PFSK-1 (cell line): Measurements from ENCODE around the gene OCEL1.

ENCODE experiments used
- FOXP2 ChIP-seq: optimal IDR thresholded peaks from 2 replicates; pipeline ENCODE3; 2011; ENCODE audit warnings: borderline replicate concordance, control low read depth, inconsistent platforms; ENCODE audit not compliant: insufficient read depth; ENCODE audit errors: extremely low read length, extremely low read depth
- POLR2AphosphoS5 ChIP-seq: IDR thresholded peaks from 2 replicates; pipeline ENCODE4 v1.6.1; 2012; ENCODE audit warnings: low read depth, mild to moderate bottlenecking, control low read depth, low read length, moderate library complexity
- REST ChIP-seq, 2 experiments: IDR thresholded peaks; 2 replicates each; pipeline versions ENCODE4 v1.6.1 to v1.8.0; 2011 to 2012; ENCODE audit warnings: low read depth in 2 of 2, low read length in 2 of 2, control low read depth in 1 of 2, inconsistent platforms in 1 of 2, mild to moderate bottlenecking in 1 of 2, moderate library complexity in 1 of 2; ENCODE audit not compliant: insufficient read depth in 1 of 2
- SIN3A ChIP-seq: IDR thresholded peaks from 2 replicates; pipeline ENCODE4 v1.6.1; 2012; ENCODE audit warnings: mild to moderate bottlenecking, low read length, moderate library complexity, borderline replicate concordance; ENCODE audit not compliant: insufficient read depth
- TAF1 ChIP-seq: IDR thresholded peaks from 2 replicates; pipeline ENCODE4 v1.6.1; 2012; ENCODE audit warnings: low read length, control low read depth, borderline replicate concordance; ENCODE audit not compliant: insufficient read depth

The OCEL1 gene

GRCh38 chr19:17196610-17197009 lies 29.4 kb upstream of the OCEL1 start:
- TF ChIP-seq SIN3A, result no peak
- TF ChIP-seq POLR2AphosphoS5, result no peak
- no peak for TF ChIP-seq FOXP2
- no peak for TF ChIP-seq TAF1
- TF ChIP-seq REST (IDR thresholded peaks at IDR 0.05; ENCODE audit: insufficient read depth in 1 of 2, low read depth in 2 of 2, low read length in 2 of 2), result no peak

- TF ChIP-seq POLR2AphosphoS5 (no peak), REST (IDR thresholded peaks at IDR 0.05; ENCODE audit: insufficient read depth in 1 of 2, low read depth in 2 of 2, low read length in 2 of 2) (no peak), TAF1 (no peak), FOXP2 (no peak), SIN3A (no peak)
These were observed 28.4 kb upstream of the OCEL1 start for GRCh38 chr19:17197666-17198065.

GRCh38 chr19:17200408-17201079 lies 25.5 kb upstream of the OCEL1 start:
- no peak for TF ChIP-seq SIN3A

DNA sequence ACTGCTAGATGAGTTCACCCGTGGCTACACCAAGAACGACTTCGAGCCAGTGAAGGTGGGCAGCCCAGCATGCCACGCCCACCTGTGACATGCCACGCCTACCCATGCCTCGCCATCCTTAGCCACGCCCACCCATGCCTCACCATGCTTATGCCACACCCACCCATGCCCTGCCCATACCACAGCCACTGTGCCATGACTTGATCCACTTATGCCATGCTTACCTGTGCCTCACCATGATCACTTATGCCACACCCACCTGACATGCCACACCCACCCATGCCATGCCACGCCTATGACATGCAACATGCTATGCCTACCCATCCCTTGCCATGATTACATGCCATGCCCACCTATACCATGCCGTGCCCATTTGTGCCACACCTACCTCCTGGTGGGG lies 23.8 kb upstream of the OCEL1 start:
- TF ChIP-seq SIN3A (no peak), POLR2AphosphoS5 (no peak), TAF1 (no peak), REST (IDR thresholded peaks at IDR 0.05; ENCODE audit: insufficient read depth in 1 of 2, low read depth in 2 of 2, low read length in 2 of 2) (no peak), FOXP2 (no peak)

DNA sequence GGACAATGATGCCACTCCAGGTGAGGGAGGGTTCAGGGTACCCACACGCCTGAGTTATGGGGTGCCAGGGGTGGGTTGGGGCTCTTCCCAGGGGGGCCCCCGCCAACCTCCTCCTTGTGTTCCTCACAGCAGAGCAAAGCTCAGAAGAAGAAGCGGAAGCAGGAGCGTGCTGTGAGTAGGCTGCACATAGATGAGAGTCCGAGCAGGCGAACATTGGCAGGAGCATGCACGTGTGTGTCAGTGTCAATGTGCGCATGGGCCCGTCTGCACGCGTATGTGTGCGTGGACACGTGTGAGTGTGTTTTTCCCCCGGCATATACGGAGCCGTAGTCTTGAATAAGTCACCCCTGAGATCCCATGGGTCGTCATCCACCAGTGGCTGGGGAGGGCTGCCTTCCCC lies 23.3 kb upstream of the OCEL1 start:
- no peak for TF ChIP-seq SIN3A
- no peak for TF ChIP-seq TAF1
- no peak for TF ChIP-seq FOXP2
- no peak for TF ChIP-seq POLR2AphosphoS5
- no peak for TF ChIP-seq REST (IDR thresholded peaks at IDR 0.05; ENCODE audit: insufficient read depth in 1 of 2, low read depth in 2 of 2, low read length in 2 of 2)
